Measurements from ENCODE around the gene CMTM7. TPM values are rescaled to one million over a fixed set of nuclear protein-coding genes. Genes with fewer than 3 reads are reported as not detected.

Gene CMTM7
- total RNA-seq, 1 donor from 2014 or later, result 40.7 TPM

- DNase-seq (ENCODE audit: low read depth), result peak; percentile 89
- peak; percentile 35 for TF ChIP-seq CTCF (IDR thresholded peaks at IDR 0.05; ENCODE audit: insufficient read depth, low read length, poor library complexity, severe bottlenecking)
- no peak overlapping the region for H3K4me3 ChIP-seq (ENCODE audit: low read depth, low read length)
- H3K36me3 ChIP-seq (ENCODE audit: control insufficient read depth, insufficient read depth, low read length), result no peaks in the 10 kb centered on the region
- no peaks in the 10 kb centered on the region for H3K27me3 ChIP-seq (ENCODE audit: control insufficient read depth, insufficient read depth, low read length)
Observed at GRCh38 chr3:32420126-32421038, 28.7 kb downstream of the CMTM7 start.

- TF ChIP-seq CTCF (IDR thresholded peaks at IDR 0.05; ENCODE audit: insufficient read depth, low read length, poor library complexity, severe bottlenecking), result no peak
- Histone ChIP-seq H3K36me3 (ENCODE audit: control insufficient read depth, insufficient read depth, low read length) (no peaks in the 10 kb centered on the region), H3K4me3 (ENCODE audit: low read depth, low read length) (no peak overlapping the region), H3K27me3 (ENCODE audit: control insufficient read depth, insufficient read depth, low read length) (no peaks in the 10 kb centered on the region)
- no peak for DNase-seq (ENCODE audit: low read depth)
Observed at GRCh38 chr3:32421185-32421584, 29.5 kb downstream of the CMTM7 start.

- Histone ChIP-seq H3K36me3 (ENCODE audit: control insufficient read depth, insufficient read depth, low read length) (no peaks in the 10 kb centered on the region), H3K4me3 (ENCODE audit: low read depth, low read length) (no peak overlapping the region), H3K27me3 (ENCODE audit: control insufficient read depth, insufficient read depth, low read length) (no peaks in the 10 kb centered on the region)
- no peak for TF ChIP-seq CTCF (IDR thresholded peaks at IDR 0.05; ENCODE audit: insufficient read depth, low read length, poor library complexity, severe bottlenecking)
- DNase-seq (ENCODE audit: low read depth), result peak; percentile 84
Observed at GRCh38 chr3:32421991-32422859, 30.6 kb downstream of the CMTM7 start.

GRCh38 chr3:32422943-32423342, 31.3 kb downstream of the CMTM7 start:
- Histone ChIP-seq H3K36me3 (ENCODE audit: control insufficient read depth, insufficient read depth, low read length) (no peaks in the 10 kb centered on the region), H3K4me3 (ENCODE audit: low read depth, low read length) (no peak overlapping the region), H3K27me3 (ENCODE audit: control insufficient read depth, insufficient read depth, low read length) (no peaks in the 10 kb centered on the region)
- no peak for DNase-seq (ENCODE audit: low read depth)
- TF ChIP-seq CTCF (IDR thresholded peaks at IDR 0.05; ENCODE audit: insufficient read depth, low read length, poor library complexity, severe bottlenecking), result no peak

GRCh38 chr3:32423534-32423933, 31.9 kb downstream of the CMTM7 start:
- Histone ChIP-seq H3K27me3 (ENCODE audit: control insufficient read depth, insufficient read depth, low read length) (no peaks in the 10 kb centered on the region), H3K4me3 (ENCODE audit: low read depth, low read length) (no peak overlapping the region), H3K36me3 (ENCODE audit: control insufficient read depth, insufficient read depth, low read length) (no peaks in the 10 kb centered on the region)
- TF ChIP-seq CTCF (IDR thresholded peaks at IDR 0.05; ENCODE audit: insufficient read depth, low read length, poor library complexity, severe bottlenecking), result no peak
- DNase-seq (ENCODE audit: low read depth), result no peak
